Dermis blood vessel endothelial cell (primary cell): ENCODE results near the gene DPF1. TPM values are rescaled to one million over a fixed set of nuclear protein-coding genes. Genes with fewer than 3 reads are reported as not detected.
"Not testable (repeated sequence)": the region's sequence is repeated elsewhere in the genome, so short reads cannot be mapped to it uniquely, and the experiment has no call there.

ENCODE experiments used
- DNase-seq: peaks from one replicate; pipeline ENCODE4 v3.0.0; 2010
- total RNA-seq: library from RNA; depleted of rRNA; stranded (reverse); fragments of >200 nt; gene quantifications from 2 replicates; pipeline ENCODE4 v1.2.3, GENCODE V29; 2014

The DPF1 gene
- total RNA-seq, 1 donor from 2014 or later: 0.34 TPM

DNA sequence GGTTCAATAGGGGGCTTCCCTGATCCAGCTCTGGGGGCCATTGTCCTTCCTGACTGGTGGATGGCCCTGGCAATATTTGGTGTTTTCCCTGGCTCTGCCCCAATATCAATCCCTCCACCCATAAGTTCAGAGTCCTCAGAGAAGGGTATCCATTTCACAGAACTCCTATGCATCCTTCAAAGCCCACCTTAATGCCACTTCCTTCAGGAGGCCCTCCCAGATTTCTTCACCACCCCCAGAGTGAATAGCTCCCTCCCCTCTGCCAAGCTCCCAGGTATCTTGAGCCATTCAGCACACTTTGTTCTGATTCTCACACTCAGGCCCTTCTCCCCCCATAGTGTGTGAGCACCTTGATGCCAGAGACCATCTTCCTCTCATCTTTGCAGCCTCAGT is 26.4 kb upstream of the DPF1 start:
- DNase-seq: no peak

DNA sequence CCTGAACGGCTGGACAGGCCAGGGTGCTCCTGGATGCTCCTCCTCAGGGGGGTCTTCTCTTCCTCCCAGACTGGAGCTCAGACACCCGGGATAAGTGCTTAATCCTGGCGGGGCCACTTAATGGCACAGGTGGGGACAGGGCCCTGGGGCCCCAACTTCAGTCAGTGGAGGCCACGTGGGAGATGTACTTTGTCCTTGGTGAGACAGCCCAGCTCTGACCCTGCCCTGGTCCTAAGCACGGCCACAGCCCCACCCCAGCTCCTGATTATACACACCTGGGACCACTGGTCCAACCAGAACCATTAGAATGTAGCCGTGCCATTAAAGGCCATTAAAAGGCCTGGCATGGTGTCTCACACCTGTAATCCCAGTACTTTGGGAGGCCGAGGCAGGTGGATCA is 24.4 kb upstream of the DPF1 start:
- no peak for DNase-seq

DNA sequence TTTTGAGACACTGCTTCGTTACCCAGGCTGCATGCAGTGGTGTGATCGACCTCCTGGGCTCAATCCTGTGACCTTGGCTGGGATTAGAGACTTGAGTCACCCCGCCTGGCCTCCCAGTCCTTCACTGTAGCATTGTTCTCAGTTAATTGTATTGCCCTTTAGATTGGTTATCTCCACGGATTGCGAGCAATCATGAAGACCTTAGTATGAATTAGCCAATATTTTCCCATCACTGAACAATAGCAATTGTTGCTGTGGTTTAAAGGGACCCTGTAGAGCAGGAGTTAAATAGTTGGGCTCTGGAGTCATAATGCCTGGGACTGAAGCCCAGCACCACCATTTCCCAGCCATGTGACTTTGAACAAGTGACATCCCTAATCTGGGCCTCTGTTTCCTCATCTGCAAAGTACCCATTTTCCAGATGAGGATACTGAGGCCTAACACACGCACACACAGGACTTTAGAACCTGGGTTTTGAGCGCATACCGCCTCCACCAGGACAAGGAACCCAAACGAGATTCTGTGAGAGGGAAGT is 23.8 kb upstream of the DPF1 start:
- peak; percentile 58 for DNase-seq

- no peak for DNase-seq
Measured at GRCh38 chr19:38247126-38247525, 23.1 kb upstream of the DPF1 start.

DNA sequence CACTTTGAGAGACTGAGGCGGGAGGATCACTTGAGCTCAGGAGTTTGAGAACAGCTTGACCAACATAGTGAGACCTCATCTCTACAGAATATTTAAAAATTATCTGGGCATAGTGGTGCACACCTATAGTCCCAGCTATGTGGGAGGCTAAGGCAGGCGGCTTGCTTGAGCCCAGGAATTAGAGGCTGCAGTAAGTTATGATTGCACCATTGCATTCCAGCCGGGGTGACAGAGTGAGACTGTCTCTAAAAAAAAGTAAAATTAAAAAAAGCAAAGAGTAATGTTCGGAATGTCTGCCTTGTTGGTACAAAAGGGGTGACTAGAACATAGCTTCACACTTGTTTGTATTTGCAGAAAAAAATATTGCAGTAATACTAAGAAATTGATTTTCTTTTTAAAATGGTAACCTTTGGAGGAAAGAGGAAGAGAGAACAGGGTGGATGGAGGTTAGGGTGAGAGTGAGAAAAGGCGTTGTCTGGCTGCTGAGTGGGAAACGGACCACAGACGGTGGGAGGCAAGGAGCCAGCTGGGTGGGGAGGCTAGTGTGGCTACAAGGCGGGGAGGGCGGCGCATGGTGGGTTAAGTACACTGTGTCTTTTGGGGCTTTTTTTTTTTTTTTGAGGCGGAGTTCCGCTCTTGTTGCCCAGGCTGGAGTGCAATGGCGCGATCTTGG is 21.9 kb upstream of the DPF1 start:
- no peak for DNase-seq

DNA sequence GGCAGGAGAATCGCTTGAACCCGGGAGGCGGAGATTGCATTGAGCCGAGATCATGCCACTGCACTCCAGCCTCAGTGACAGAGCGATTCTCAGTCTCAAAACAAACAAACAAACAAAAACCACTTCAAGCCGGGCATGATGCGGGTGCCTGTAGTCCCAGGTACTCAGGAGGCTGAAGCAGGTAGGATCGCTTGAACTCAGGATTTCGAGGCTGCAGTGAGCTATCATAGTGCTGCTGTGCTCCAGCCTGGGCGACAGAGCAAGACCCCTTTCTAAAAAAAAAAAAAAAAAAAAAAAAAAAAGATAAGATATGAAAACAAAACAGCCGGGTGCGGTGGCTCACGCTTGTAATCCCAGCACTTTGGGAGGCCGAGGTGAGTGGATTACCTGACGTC is 19.3 kb upstream of the DPF1 start:
- DNase-seq: no peak

DNA sequence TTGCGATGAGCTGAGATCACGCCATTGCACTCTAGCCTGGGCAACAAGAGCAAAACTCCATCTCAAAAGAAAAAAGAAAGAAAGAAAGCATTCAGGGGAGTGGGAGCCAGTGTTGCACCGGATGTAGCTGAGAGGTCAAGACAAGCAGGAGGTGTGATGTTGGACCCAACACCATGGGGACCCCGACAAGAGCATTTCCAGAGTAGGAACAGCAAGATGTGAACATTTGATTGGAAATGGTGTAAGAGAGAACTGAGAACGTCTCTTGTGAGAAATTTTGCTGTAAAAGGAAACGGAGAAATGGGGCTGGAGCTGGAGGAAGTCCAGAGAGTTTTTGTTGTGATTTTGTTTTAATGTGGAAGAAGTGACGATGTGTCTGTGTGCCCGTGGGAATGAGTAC is 15.8 kb upstream of the DPF1 start:
- no peak for DNase-seq

- DNase-seq: no peak
Measured at GRCh38 chr19:38234615-38235014, 10.6 kb upstream of the DPF1 start.

GRCh38 chr19:38233740-38234251 is 9.8 kb upstream of the DPF1 start:
- DNase-seq: peak; percentile 87

DNA sequence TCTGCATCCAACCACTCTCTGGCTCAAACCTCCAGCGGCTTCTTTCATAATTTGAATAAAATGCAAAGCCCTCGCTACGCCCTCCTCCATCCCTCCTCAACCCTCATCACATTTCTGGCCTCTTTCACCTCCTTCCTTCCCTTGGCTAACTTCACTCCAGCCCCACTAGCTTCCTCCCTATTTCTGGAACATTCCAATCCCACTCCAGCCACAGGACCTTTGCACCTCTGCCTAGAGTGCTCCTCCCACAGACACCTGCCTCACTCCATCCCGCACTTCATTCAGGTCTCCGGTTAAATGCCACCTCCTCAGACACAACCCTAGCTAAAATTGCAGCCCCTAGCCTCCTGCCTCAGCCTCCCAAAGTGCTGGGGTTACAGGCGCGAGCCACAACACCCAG is 7.9 kb upstream of the DPF1 start:
- DNase-seq: no peak

DNA sequence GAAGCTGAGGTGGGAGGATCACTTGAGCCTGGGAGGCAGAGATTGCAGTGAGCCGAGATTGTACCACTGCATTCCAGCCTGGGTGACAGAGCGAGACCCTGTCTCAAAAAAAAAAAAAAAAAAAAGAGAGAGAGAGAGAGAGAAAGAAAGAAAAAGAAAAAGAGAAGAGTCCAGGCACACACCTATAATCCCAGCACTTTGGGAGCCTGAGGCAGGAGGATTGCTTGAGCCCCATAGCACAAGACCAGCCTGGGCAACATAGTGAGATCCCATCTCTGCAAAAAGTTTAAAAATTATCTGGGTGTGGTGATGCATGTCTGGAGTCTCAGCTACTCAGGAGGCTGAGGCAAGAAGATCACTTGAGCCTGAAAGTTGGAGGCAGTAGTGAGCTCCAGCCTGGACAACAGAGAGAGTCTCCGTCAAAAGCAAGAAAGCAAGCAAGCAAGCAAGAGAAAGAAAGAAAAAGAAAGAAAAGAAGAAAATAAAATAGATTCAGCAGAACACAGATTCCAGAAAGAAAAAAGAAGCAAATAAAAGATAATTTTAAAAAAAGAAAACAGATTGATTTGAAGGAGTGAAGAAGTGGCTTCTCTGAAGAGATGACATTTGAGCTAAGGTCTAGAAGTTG is 6.6 kb upstream of the DPF1 start:
- not testable (repeated sequence) for DNase-seq

- peak; percentile 80 for DNase-seq
Measured at GRCh38 chr19:38229585-38230073, 5.6 kb upstream of the DPF1 start.

GRCh38 chr19:38228491-38229439 is 4.7 kb upstream of the DPF1 start:
- no peak for DNase-seq

- no peak for DNase-seq
Measured at GRCh38 chr19:38228005-38228377, 4.0 kb upstream of the DPF1 start.

DNA sequence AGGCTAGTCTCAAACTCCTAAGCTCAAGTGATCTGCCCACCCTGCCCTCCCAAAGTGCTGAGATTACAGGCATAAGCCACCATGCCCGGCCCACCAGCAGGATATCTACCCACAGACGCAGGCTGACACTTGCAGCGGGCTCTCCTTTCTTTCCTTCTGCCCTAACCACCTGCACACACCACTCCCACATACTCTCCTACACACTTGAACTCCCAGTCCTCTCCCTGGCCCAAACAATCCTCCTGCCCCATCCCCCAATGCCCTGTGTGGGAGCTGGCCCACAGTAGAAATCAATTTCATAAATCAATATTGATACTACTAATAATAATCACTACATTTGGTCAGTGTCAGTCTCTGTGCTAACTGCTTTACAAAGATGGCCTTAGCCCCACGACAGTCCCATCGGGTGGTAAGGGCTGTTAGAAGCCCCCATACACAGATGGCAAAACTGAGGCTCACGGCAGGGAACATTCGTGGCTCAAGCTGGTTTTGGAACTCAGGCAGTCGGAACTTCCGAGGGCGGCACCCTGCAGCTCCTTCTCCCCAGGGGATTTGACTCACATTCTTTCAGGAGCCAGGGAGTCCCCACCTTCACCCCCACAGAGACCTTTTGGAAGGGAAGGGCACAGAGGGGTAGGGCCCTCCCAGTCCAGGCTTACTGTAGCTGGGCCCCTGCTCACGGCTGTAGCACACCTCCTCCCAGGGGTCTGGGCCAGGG is 3.4 kb upstream of the DPF1 start:
- no peak for DNase-seq

DNA sequence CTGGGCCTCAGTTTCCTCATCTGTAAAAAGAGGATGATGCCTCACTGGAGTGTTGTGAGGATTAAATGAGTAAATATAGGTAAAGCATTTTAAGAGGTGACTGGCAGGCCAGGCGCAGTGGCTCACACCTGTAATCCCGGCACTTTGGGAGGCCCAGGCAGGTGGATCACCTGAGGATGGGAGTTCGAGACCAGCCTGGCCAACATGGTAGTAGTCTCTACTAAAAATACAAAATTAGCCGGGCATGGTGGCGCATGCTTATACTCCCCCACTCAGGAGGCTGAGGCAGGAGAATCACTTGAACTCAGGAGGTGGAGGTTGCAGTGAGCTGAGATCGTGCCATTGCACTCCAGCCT is 819 bp upstream of the DPF1 start:
- not testable (repeated sequence) for DNase-seq

DNA sequence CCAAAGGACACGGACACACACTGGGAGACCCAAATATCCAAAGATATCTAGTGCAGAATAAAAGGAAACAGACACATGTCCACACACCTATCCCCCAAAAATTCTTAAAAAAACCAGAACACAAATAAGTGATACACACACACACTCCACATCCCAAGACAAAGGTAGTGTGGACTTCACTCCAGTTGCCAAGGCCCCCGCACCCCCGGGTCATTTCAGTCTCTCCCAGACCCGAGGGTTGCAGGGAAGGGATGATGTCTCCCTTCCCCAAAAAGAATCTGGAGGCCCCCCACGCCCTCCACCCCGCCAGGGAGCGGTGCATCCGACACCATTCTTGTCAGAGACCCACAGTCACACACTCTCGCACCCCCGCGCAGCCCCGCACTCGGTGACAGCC is 407 bp downstream of the DPF1 start:
- no peak for DNase-seq

GRCh38 chr19:38223119-38223523 is 901 bp downstream of the DPF1 start:
- no peak for DNase-seq

DNA sequence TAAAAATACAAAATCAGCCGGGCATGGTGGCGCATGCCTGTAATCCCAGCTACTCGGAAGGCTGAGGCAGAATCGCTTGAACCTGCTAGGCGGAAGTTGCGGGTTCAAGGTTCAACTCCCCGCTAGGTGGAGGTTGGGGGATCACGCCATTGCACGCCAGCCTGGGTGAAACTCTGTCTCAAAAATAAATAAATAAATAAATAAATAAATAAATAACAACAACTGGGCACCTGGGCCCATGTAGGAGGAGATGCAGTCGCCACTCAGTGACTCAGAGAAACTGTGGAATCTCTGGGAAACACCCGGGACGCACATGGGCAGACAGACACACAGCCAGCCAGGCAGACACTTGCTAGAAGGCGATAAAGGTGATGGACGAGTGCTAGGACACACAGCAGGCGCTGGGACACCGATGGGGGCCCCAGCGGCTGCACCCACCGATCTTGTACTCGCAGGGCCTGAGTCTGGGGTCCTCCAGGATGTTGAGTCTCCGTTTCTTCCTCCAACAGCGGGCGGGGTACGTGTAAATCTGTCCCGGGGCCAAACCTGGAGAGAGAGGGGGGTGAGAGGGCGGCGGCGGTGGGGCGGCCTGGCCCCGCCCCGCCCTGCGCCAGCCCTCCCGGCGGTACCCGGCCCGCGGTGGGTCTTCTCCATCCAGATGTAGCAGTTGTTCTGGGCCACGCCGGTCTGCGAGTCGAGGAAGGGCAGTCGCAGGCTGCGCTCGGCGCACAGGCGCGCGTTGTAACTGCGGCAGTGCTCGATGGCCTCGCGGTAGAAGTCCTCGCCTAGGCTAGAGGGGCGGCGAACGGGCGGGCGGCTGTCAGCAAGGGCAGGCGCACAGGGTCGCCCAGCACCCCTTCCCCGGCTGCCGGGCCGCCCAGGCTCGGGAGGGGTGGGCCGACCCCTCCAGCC is 1.8 kb downstream of the DPF1 start:
- no peak for DNase-seq

DNA sequence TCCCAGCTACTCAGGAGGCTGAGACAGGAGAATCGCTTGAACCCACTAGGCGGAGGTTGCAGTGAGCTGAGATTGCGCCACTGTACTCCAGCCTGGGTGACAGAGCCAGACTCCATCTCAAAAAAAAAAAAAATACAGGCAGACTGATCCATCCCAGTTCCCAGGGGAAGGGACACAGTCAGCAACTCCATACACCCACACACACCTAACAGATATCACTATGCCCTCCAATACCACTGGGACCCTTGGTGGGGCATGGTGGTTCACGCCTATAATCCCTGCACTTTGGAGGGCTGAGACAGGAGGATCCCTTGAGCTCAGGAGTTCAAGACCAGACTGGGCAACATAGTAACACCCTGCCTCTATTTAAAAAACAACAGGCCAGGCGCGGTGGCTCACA is 2.6 kb downstream of the DPF1 start:
- DNase-seq: no peak

DNA sequence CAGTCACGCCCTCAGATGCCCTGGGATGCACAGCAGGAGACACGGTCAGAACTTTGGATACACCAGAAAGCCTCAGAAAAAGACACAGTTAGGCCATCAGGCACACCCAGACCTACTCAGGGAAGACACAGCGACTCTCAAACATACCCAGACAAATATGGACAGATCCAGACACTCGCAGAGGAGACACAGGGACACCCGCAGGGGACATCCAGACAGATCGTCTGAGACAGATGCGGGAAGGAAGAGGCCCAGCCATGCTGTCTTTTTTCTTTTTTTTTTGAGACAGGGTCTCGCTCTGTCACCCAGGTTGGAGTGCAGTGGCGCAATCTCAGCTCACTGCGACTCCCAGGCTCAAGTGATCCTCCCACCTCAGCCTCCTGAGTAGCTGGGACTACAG is 4.8 kb downstream of the DPF1 start:
- no peak for DNase-seq
